ENCODE data around the gene SREBF2. TPM values are rescaled to one million over a fixed set of nuclear protein-coding genes. Genes with fewer than 3 reads are reported as not detected.
A peak's percentile ranks its signal among the peaks of the same experiment; 100 is the strongest.

The SREBF2 gene
- total and polyA plus RNA-seq, 2 of the 13 experiments (the other 11 are each of a cell fraction or from before 2014, with no cell fraction given), result 53.8 to 72.6 TPM

DNA sequence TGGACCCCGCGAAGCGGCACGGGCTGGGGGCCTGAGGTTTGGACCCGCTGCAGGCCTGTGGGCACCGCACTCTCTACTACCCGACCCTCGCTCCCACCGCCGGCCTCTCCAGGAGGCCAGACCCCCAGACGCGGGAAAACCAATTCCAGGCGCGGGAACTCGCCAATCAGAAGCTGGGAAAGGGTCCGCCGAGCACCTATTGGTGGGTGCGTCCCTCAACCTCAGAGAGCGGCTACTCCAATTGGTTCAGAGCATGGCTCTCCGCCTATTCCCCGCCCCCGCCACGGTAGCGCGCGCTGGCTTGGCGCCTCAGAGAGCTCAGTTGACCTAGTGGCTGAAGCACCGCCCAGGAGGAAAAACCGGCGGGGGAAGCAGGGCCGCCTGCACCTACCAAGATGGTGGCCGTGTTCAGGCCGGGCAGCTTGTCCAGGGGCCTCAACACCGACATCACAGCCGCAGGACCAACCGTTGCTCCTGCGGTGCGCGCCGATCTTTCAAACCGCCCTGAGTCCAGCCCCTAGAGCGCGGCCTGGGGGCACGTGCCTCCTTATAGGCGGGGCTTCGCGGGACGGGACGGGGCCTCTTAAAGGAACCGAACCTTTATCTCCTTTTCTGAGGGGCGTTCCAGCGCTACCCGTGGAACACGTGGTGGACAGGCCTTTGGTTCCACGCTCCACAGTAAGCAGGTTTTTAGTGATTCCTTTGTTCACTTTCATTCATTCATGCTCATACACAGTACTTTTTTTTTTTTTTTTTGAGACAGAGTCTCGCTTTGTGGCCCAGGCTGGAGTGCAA, 113.9 kb downstream of the SREBF2 start, which contains the start of gene CENPM (continued):
- peak; percentile 93; the same call in 1 of the 2 replicates for TF ChIP-seq ZBTB8A (CRISPR knock-in tag; IDR thresholded peaks at IDR 0.05; ENCODE audit: borderline replicate concordance, low read depth)
- TF ChIP-seq ZNF343 (CRISPR knock-in tag; IDR thresholded peaks at IDR 0.05), result peak; percentile 96
- TF ChIP-seq ZNF546 (CRISPR knock-in tag; conservative IDR thresholded peaks at IDR 0.05), result peak; percentile 96
- peak; percentile 33 for TF ChIP-seq SRSF1 (optimal IDR thresholded peaks at IDR 0.05; ENCODE audit: low read depth, low read length)
- no peak for TF ChIP-seq DNMT1 (CRISPR knock-in tag; IDR thresholded peaks at IDR 0.05)
- TF ChIP-seq AGO1 (IDR thresholded peaks at IDR 0.05; ENCODE audit: low read depth, low read length, poor library complexity, severe bottlenecking), result no peak
- no peak; the same call in 1 of the 2 replicates for TF ChIP-seq RFXANK (CRISPR knock-in tag; IDR thresholded peaks at IDR 0.05)
- TF ChIP-seq ZNF569 (CRISPR knock-in tag; IDR thresholded peaks at IDR 0.05; ENCODE audit: borderline replicate concordance), result no peak
- peak; percentile 51 for TF ChIP-seq ZNF776 (CRISPR knock-in tag; IDR thresholded peaks at IDR 0.05)
- TF ChIP-seq TCF7L2 (IDR thresholded peaks at IDR 0.05; ENCODE audit: low read depth, low read length), result no peak
- TF ChIP-seq, protein P1, sequence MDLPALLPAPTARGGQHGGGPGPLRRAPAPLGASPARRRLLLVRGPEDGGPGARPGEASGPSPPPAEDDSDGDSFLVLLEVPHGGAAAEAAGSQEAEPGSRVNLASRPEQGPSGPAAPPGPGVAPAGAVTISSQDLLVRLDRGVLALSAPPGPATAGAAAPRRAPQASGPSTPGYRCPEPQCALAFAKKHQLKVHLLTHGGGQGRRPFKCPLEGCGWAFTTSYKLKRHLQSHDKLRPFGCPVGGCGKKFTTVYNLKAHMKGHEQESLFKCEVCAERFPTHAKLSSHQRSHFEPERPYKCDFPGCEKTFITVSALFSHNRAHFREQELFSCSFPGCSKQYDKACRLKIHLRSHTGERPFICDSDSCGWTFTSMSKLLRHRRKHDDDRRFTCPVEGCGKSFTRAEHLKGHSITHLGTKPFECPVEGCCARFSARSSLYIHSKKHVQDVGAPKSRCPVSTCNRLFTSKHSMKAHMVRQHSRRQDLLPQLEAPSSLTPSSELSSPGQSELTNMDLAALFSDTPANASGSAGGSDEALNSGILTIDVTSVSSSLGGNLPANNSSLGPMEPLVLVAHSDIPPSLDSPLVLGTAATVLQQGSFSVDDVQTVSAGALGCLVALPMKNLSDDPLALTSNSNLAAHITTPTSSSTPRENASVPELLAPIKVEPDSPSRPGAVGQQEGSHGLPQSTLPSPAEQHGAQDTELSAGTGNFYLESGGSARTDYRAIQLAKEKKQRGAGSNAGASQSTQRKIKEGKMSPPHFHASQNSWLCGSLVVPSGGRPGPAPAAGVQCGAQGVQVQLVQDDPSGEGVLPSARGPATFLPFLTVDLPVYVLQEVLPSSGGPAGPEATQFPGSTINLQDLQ (CRISPR knock-in tag; IDR thresholded peaks at IDR 0.05), result no peak; the same call in 1 of the 2 replicates
- TF ChIP-seq, protein P2, sequence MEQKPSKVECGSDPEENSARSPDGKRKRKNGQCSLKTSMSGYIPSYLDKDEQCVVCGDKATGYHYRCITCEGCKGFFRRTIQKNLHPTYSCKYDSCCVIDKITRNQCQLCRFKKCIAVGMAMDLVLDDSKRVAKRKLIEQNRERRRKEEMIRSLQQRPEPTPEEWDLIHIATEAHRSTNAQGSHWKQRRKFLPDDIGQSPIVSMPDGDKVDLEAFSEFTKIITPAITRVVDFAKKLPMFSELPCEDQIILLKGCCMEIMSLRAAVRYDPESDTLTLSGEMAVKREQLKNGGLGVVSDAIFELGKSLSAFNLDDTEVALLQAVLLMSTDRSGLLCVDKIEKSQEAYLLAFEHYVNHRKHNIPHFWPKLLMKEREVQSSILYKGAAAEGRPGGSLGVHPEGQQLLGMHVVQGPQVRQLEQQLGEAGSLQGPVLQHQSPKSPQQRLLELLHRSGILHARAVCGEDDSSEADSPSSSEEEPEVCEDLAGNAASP (CRISPR knock-in tag; IDR thresholded peaks at IDR 0.05; ENCODE audit: borderline replicate concordance), result 0 out of 2 replicates have a peak, but pooled peaks have one; percentile 25
- TF ChIP-seq ZFP36L2 (CRISPR knock-in tag; IDR thresholded peaks at IDR 0.05), result no peak
- TF ChIP-seq, protein P3, sequence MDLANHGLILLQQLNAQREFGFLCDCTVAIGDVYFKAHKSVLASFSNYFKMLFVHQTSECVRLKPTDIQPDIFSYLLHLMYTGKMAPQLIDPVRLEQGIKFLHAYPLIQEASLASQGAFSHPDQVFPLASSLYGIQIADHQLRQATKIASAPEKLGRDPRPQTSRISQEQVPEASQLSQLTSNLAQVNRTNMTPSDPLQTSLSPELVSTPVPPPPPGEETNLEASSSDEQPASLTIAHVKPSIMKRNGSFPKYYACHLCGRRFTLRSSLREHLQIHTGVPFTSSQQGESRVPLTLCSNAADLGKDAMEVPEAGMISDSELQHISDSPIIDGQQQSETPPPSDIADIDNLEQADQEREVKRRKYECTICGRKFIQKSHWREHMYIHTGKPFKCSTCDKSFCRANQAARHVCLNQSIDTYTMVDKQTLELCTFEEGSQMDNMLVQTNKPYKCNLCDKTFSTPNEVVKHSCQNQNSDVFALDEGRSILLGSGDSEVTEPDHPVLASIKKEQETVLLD (CRISPR knock-in tag; IDR thresholded peaks at IDR 0.05; ENCODE audit: low read depth), result no peak; the same call in 1 of the 2 replicates
- 0 out of 2 replicates have a peak, but pooled peaks have one; percentile 34 for TF ChIP-seq BRD4 (CRISPR knock-in tag; IDR thresholded peaks at IDR 0.05)
- TF ChIP-seq RBFOX2 (IDR thresholded peaks at IDR 0.05; ENCODE audit: low read depth, low read length), result peak; percentile 53; the same call in 1 of the 2 replicates
- TF ChIP-seq, protein P4, sequence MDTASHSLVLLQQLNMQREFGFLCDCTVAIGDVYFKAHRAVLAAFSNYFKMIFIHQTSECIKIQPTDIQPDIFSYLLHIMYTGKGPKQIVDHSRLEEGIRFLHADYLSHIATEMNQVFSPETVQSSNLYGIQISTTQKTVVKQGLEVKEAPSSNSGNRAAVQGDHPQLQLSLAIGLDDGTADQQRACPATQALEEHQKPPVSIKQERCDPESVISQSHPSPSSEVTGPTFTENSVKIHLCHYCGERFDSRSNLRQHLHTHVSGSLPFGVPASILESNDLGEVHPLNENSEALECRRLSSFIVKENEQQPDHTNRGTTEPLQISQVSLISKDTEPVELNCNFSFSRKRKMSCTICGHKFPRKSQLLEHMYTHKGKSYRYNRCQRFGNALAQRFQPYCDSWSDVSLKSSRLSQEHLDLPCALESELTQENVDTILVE (CRISPR knock-in tag; IDR thresholded peaks at IDR 0.05), result no peak
- peak; percentile 84 for TF ChIP-seq DR1 (CRISPR knock-in tag; IDR thresholded peaks at IDR 0.05)
- no peak for TF ChIP-seq MLLT10 (CRISPR knock-in tag; IDR thresholded peaks at IDR 0.05)
- no peak; the same call in 1 of the 2 replicates for TF ChIP-seq KMT2B (CRISPR knock-in tag; IDR thresholded peaks at IDR 0.05)
- no peak for TF ChIP-seq HNRNPK (IDR thresholded peaks at IDR 0.05; ENCODE audit: low read depth, low read length, poor library complexity, severe bottlenecking)

Measured in HepG2 (cell line).